ENCODE results near the gene DDOST. TPM values are rescaled to one million over a fixed set of nuclear protein-coding genes. Genes with fewer than 3 reads are reported as not detected.

The DDOST gene
- polyA plus RNA-seq, 3 donors, result 125 to 245 (median 241) TPM

GRCh38 chr1:20705203-20705755 is 44.1 kb upstream of the DDOST start:
- Histone ChIP-seq H3K4me2 (replicated peaks; ENCODE audit: extremely low read depth, low read length, poor library complexity, severe bottlenecking) (no peak overlapping the region), H3K9me3 (replicated peaks in 1 of 2; ENCODE audit: control insufficient read depth in 1 of 2, insufficient read depth in 1 of 2, low read length in 2 of 2) (no peaks in the 10 kb centered on the region), H2AFZ (ENCODE audit: insufficient read depth, low read depth, low read length, poor library complexity, severe bottlenecking) (no peak overlapping the region), H3K27me3 (ENCODE audit: control insufficient read depth in 2 of 2, insufficient read depth in 2 of 2, low read length in 2 of 2) (no peaks in the 10 kb centered on the region), H4K20me1 (ENCODE audit: insufficient read depth, low read length) (no peaks in the 10 kb centered on the region), H3K79me2 (ENCODE audit: insufficient read depth, low read length) (no peaks in the 10 kb centered on the region), H3K27ac (ENCODE audit: low read depth in 1 of 2, low read length in 2 of 2) (no peak overlapping the region), H3K4me3 (replicated peaks in 1 of 3; ENCODE audit: low read depth in 2 of 3, low read length in 3 of 3) (no peak overlapping the region), H3K36me3 (replicated peaks in 1 of 2; ENCODE audit: control insufficient read depth in 1 of 2, insufficient read depth in 2 of 2, low read length in 2 of 2) (no peaks in the 10 kb centered on the region), H3K9ac (ENCODE audit: insufficient read depth, low read length, poor library complexity, severe bottlenecking) (no peak overlapping the region), H3K4me1 (ENCODE audit: control insufficient read depth in 1 of 2, insufficient read depth in 2 of 2, low read length in 2 of 2) (no peaks in the 10 kb centered on the region)
- intact Hi-C loops (cut with micrococcal nuclease), result no loop called here
- H3K4me3 Mint-ChIP-seq, result no peak overlapping the region
- WGBS (ENCODE audit: insufficient coverage), result 96% methylated on average over 13 of the region's 15 CpGs
- TF ChIP-seq CTCF (IDR thresholded peaks at IDR 0.05), result no peak
- H3K27me3 Mint-ChIP-seq (ENCODE audit: low read depth in 3 of 3), result peaks cover 9 to 11% (median 10%) of the 10 kb centered on the region in 3 donors
- no peak overlapping the region for H3K27ac Mint-ChIP-seq
- peaks cover 0 to 2% (median 0%) of the 10 kb centered on the region in 7 donors for H3K9me3 Mint-ChIP-seq
- DNase-seq, result no peak
- no peaks in the 10 kb centered on the region for H3K36me3 Mint-ChIP-seq
- H3K4me1 Mint-ChIP-seq, result no peaks in the 10 kb centered on the region

GRCh38 chr1:20704390-20705202 is 43.4 kb upstream of the DDOST start:
- 96% methylated on average over 41 of the region's 41 CpGs for WGBS (ENCODE audit: insufficient coverage)
- Histone ChIP-seq H3K27me3 (ENCODE audit: control insufficient read depth in 2 of 2, insufficient read depth in 2 of 2, low read length in 2 of 2) (no peaks in the 10 kb centered on the region), H3K79me2 (ENCODE audit: insufficient read depth, low read length) (no peaks in the 10 kb centered on the region), H3K9ac (ENCODE audit: insufficient read depth, low read length, poor library complexity, severe bottlenecking) (no peak overlapping the region), H4K20me1 (ENCODE audit: insufficient read depth, low read length) (no peaks in the 10 kb centered on the region), H3K9me3 (replicated peaks in 1 of 2; ENCODE audit: control insufficient read depth in 1 of 2, insufficient read depth in 1 of 2, low read length in 2 of 2) (no peaks in the 10 kb centered on the region), H3K4me3 (replicated peaks in 1 of 3; ENCODE audit: low read depth in 2 of 3, low read length in 3 of 3) (no peak overlapping the region), H3K4me1 (ENCODE audit: control insufficient read depth in 1 of 2, insufficient read depth in 2 of 2, low read length in 2 of 2) (no peaks in the 10 kb centered on the region), H3K4me2 (replicated peaks; ENCODE audit: extremely low read depth, low read length, poor library complexity, severe bottlenecking) (no peak overlapping the region), H3K36me3 (replicated peaks in 1 of 2; ENCODE audit: control insufficient read depth in 1 of 2, insufficient read depth in 2 of 2, low read length in 2 of 2) (no peaks in the 10 kb centered on the region), H3K27ac (ENCODE audit: low read depth in 1 of 2, low read length in 2 of 2) (no peak overlapping the region), H2AFZ (ENCODE audit: insufficient read depth, low read depth, low read length, poor library complexity, severe bottlenecking) (no peak overlapping the region)
- no peak overlapping the region for H3K27ac Mint-ChIP-seq
- intact Hi-C loops (cut with micrococcal nuclease), result no loop called here
- H3K4me1 Mint-ChIP-seq, result no peaks in the 10 kb centered on the region
- no peaks in the 10 kb centered on the region for H3K36me3 Mint-ChIP-seq
- peaks cover 0 to 2% (median 0%) of the 10 kb centered on the region in 7 donors for H3K9me3 Mint-ChIP-seq
- DNase-seq, result no peak
- no peak overlapping the region for H3K4me3 Mint-ChIP-seq
- TF ChIP-seq CTCF (IDR thresholded peaks at IDR 0.05), result no peak
- peaks cover 8 to 11% (median 10%) of the 10 kb centered on the region in 3 donors for H3K27me3 Mint-ChIP-seq (ENCODE audit: low read depth in 3 of 3)

Data from CD14-positive monocyte (primary cell).